Thyroid gland (tissue), 4 donors: ENCODE results near the gene IL27RA.

ENCODE experiments used
- POLR2A ChIP-seq, 2 donors: fragments of 450-650 bp; IDR thresholded peaks; one replicate each; pipeline ENCODE4 v1.6.1; 2017; ENCODE audit warnings: antibody characterized with exemption in 2 of 2, mild to moderate bottlenecking in 2 of 2, moderate library complexity in 1 of 2
- TF ChIP-seq, protein P1 (sequence below), 6 experiments: fragments of 200-600 bp in 3 of 6; fragments of 450-650 bp in 3 of 6; sonication (generic) in 3 of 6; IDR thresholded peaks; one replicate each; pipeline ENCODE4 v1.5.1; 2016 to 2019; ENCODE audit warnings: antibody characterized with exemption in 6 of 6, mild to moderate bottlenecking in 2 of 6, inconsistent platforms in 1 of 6, moderate library complexity in 1 of 6

DNA sequence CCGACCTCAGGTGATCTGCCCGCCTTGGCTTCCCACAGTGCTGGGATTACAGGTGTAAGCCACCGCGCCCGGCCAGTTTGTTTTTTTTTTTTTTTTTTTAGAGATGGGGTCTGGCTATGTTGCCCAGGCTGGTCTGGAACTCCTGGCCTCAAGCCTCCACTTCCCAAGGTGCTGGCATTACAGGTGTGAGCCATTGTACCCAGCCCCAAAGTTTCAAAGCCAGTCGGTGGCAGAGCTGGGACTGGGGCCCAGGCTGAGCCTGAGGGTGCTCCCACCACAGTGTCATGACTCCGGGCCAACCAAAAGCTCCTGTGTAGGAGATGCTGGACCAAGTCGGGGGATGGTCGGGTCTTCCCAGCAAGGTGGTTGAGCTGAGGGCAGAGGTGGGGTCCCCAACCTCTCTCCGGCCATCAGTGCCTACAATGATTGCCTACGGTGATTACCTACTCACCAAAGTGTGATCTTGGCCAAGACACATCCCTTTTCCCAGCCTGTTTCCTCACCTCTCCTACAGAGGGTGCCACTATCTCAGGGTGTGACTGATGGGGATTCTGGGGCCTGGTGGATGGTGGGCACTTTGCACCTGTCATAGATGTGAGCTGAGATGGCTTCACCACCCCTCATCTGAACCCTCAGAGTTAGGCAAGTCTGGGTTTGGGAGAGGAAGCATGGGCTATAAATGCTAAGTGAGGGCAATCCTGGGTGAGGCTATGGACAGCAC lies 64.9 kb downstream of the IL27RA start:
- no peak for TF ChIP-seq POLR2A (IDR thresholded peaks at IDR 0.05)
- TF ChIP-seq, protein P1, sequence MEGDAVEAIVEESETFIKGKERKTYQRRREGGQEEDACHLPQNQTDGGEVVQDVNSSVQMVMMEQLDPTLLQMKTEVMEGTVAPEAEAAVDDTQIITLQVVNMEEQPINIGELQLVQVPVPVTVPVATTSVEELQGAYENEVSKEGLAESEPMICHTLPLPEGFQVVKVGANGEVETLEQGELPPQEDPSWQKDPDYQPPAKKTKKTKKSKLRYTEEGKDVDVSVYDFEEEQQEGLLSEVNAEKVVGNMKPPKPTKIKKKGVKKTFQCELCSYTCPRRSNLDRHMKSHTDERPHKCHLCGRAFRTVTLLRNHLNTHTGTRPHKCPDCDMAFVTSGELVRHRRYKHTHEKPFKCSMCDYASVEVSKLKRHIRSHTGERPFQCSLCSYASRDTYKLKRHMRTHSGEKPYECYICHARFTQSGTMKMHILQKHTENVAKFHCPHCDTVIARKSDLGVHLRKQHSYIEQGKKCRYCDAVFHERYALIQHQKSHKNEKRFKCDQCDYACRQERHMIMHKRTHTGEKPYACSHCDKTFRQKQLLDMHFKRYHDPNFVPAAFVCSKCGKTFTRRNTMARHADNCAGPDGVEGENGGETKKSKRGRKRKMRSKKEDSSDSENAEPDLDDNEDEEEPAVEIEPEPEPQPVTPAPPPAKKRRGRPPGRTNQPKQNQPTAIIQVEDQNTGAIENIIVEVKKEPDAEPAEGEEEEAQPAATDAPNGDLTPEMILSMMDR (IDR thresholded peaks at IDR 0.05): no peak
